Heart left ventricle (tissue), 16 donors: ENCODE measurements around the gene CAMTA1. TPM values are rescaled to one million over a fixed set of nuclear protein-coding genes. Genes with fewer than 3 reads are reported as not detected.

Experiments used
- ATAC-seq, 4 donors: fragments of 200-7000 bp; cut with Tn5 transposase; one replicate each; pipeline ENCODE4 v1.9.1; 2020 to 2022; ENCODE audit warnings: moderate library complexity in 4 of 4, mild to moderate bottlenecking in 3 of 4, moderate number of reproducible peaks in 1 of 4
- DNase-seq, 5 donors: peaks; one replicate each; pipeline ENCODE4 v3.0.0-alpha.2; 2020
- H3K27ac ChIP-seq, 12 donors: fragments of 200-600 bp; sonication (generic) in 4 of 12; one replicate each; pipeline versions ENCODE4 v1.5.0 to v1.8.0; 2016 to 2022; ENCODE audit warnings: mild to moderate bottlenecking in 2 of 12
- H3K27me3 ChIP-seq, 9 donors: fragments of 200-600 bp; sonication (generic) in 2 of 9; one replicate each; pipeline versions ENCODE4 v1.5.1 to v1.8.0; 2016 to 2022; ENCODE audit warnings: mild to moderate bottlenecking in 3 of 9
- H3K36me3 ChIP-seq, 9 donors: fragments of 200-600 bp; sonication (generic) in 2 of 9; one replicate each; pipeline versions ENCODE4 v1.5.0 to v1.8.0; 2018 to 2022; ENCODE audit warnings: mild to moderate bottlenecking in 2 of 9
- H3K4me1 ChIP-seq, 12 donors: fragments of 200-600 bp; sonication (generic) in 4 of 12; one replicate each; pipeline versions ENCODE4 v1.5.0 to v1.8.0; 2016 to 2022; ENCODE audit warnings: mild to moderate bottlenecking in 3 of 12
- H3K4me3 ChIP-seq, 12 donors: fragments of 200-600 bp; sonication (generic) in 4 of 12; one replicate each; pipeline versions ENCODE4 v1.5.0 to v1.8.0; 2017 to 2022; ENCODE audit warnings: mild to moderate bottlenecking in 9 of 12, moderate library complexity in 4 of 12
- H3K9me3 ChIP-seq, 12 donors: fragments of 200-600 bp; sonication (generic) in 4 of 12; one replicate each; pipeline versions ENCODE4 v1.5.0 to v1.8.0; 2016 to 2022; ENCODE audit warnings: mild to moderate bottlenecking in 1 of 12
- CTCF ChIP-seq, 12 donors: fragments of 200-600 bp; sonication (generic) in 4 of 12; IDR thresholded peaks; one replicate each; pipeline versions ENCODE4 v1.5.0 to v1.8.0; 2018 to 2022; ENCODE audit warnings: antibody characterized with exemption in 12 of 12, mild to moderate bottlenecking in 5 of 12
- POLR2A ChIP-seq, 2 donors: fragments of 450-650 bp; IDR thresholded peaks; one replicate each; pipeline ENCODE4 v1.6.1; 2017; ENCODE audit warnings: antibody characterized with exemption in 2 of 2, mild to moderate bottlenecking in 2 of 2, moderate library complexity in 2 of 2
- WGBS, 4 donors: extraction: QIAGEN DNeasy Blood & Tissue Kit in 2 of 4; methylation state at CpG; one replicate each; pipeline versions ENCODE4 v1.1.5 to v1.1.7; 2013 to 2018; 5-methylcytosine and 5-hydroxymethylcytosine counted together
- intact Hi-C, 10 donors: fragments of 100-400 bp; cut with DNase I; formaldehyde crosslinking; loops; one replicate each; pipeline versions ENCODE4 v1.11.1 to v1.14.2; 2022
- polyA plus RNA-seq, 2 donors: library from polyadenylated mRNA; stranded (reverse); fragments of 200-250 nt; gene quantifications; one replicate each; pipeline ENCODE4 v1.2.3, GENCODE V29; 2013
- total RNA-seq, 9 donors: library from RNA; depleted of rRNA in 2 of 9; stranded (reverse); fragments of >200 nt in 2 of 9; fragmentation: NEBNext Ultra II Directional in 3 of 9; extraction: Animal tissue kit (Norgen Biotek cat#: 25700) in 3 of 9; gene quantifications; one replicate each; pipeline versions ENCODE4 v1.1.0 to v1.2.4, GENCODE V29; 2016 to 2023
- donor health status: ischemic (EF 13 %, LVEDD 7.1; RV severe dilation, severe dysfunction).
- donor health status: healthy with polysubstance abuse.
- donor health status: DM: no; HTN: yes; CAD: no.
- donor health status: DM: no; HTN: no; CAD: no.
- donor health status: ischemic (EF 25% LVEDD 6.9; RV normal size, moderate dysfunction).
- donor health status: ischemic (EF 25% LVEDD 5.7; RV mildly dilated, moderate dysfunction).
- donor health status: healthy.
- donor health status: DM: yes; HTN: yes; CAD: no.
- donor health status: ischemic (EF 35%, LVEDD 5.7; RV mildly dilated, moderate dysfunction).
- donor health status: nonischemic (EF 11% LVEDD 7.7; RV severe dilation, severe dysfunction).
- donor health status: DM: yes; HTN: yes; CAD: no.
- donor health status: PGD.
- donor health status: ischemic (EF 29% LVEDD 5.4; RV normal size, mild dysfunction).
- donor health status: nonischemic (EF 23%, LVEDD 6.1; RV moderate dilation, normal function).

CAMTA1 gene
- total and polyA plus RNA-seq, 11 donors = 114 to 303 (median 137) TPM

- Histone ChIP-seq H3K27ac (peak overlapping the region in 11 of 12 donors; percentile 42 to 85 (median 70)), H3K9me3 (no peaks in the 10 kb centered on the region), H3K4me1 (peaks cover 0 to 48% (median 12%) of the 10 kb centered on the region in 12 donors), H3K27me3 (peaks cover 0 to 4% (median 0%) of the 10 kb centered on the region in 9 donors), H3K4me3 (no peak overlapping the region), H3K36me3 (no peaks in the 10 kb centered on the region)
- TF ChIP-seq CTCF (IDR thresholded peaks at IDR 0.05) (no peak), POLR2A (IDR thresholded peaks at IDR 0.05) (no peak)
- intact Hi-C loops = no loop called here
- peak in 4 of 5 donors; percentile 65 to 85 (median 73) for DNase-seq
- 13 to 26% (median 21%) methylated on average over 10 of the region's 10 CpGs for whole genome bisulfite sequencing, 4 donors
- peak; percentile 87 to 91 (median 90) for ATAC-seq
Observed at GRCh38 chr1:7616953-7617352, 831.7 kb downstream of the CAMTA1 start.

- Histone ChIP-seq H3K27me3 (peaks cover 0 to 4% (median 0%) of the 10 kb centered on the region in 9 donors), H3K9me3 (no peaks in the 10 kb centered on the region), H3K4me1 (peaks cover 0 to 52% (median 13%) of the 10 kb centered on the region in 12 donors), H3K27ac (peak overlapping the region in 5 of 12 donors; percentile 47 to 85 (median 79)), H3K36me3 (no peaks in the 10 kb centered on the region), H3K4me3 (no peak overlapping the region)
- DNase-seq = no peak
- TF ChIP-seq POLR2A (IDR thresholded peaks at IDR 0.05) (no peak), CTCF (IDR thresholded peaks at IDR 0.05) (no peak)
- 69 to 75% (median 74%) methylated on average over 3 of the region's 3 CpGs for WGBS, 4 donors
- no peak for ATAC-seq
- intact Hi-C loops = no loop called here
Observed at GRCh38 chr1:7617826-7618225, 832.6 kb downstream of the CAMTA1 start.

- Histone ChIP-seq H3K9me3 (no peaks in the 10 kb centered on the region), H3K27me3 (peaks cover 0 to 4% (median 0%) of the 10 kb centered on the region in 9 donors), H3K36me3 (no peaks in the 10 kb centered on the region), H3K27ac (no peak overlapping the region), H3K4me3 (no peak overlapping the region), H3K4me1 (peaks cover 0 to 37% (median 9%) of the 10 kb centered on the region in 12 donors)
- DNase-seq (no peak), ATAC-seq (no peak)
- 67 to 79% (median 75%) methylated on average over 4 of the region's 4 CpGs for WGBS, 4 donors
- intact Hi-C loops = no loop called here
- no peak for TF ChIP-seq CTCF (IDR thresholded peaks at IDR 0.05)
Observed at GRCh38 chr1:7620196-7620595, 834.9 kb downstream of the CAMTA1 start.

GRCh38 chr1:7621334-7622219 lies 836.3 kb downstream of the CAMTA1 start:
- peak in 1 of 4 donors; percentile 17 for ATAC-seq
- no peaks in the 10 kb centered on the region for H3K9me3 ChIP-seq
- no peak for TF ChIP-seq POLR2A (IDR thresholded peaks at IDR 0.05)
- TF ChIP-seq CTCF (IDR thresholded peaks at IDR 0.05) = no peak
- WGBS, 4 donors = 34 to 38% (median 36%) methylated on average over 24 of the region's 24 CpGs
- H3K27ac ChIP-seq = no peak overlapping the region
- H3K4me1 ChIP-seq = peaks cover 0 to 26% (median 5%) of the 10 kb centered on the region in 12 donors
- no peak overlapping the region for H3K4me3 ChIP-seq
- intact Hi-C loops = no loop called here
- peaks cover 0 to 4% (median 0%) of the 10 kb centered on the region in 9 donors for H3K27me3 ChIP-seq
- no peaks in the 10 kb centered on the region for H3K36me3 ChIP-seq
- peak in 2 of 5 donors; percentile 43 to 50 for DNase-seq
